ENCODE data around the gene PRKAR1A.

DNA sequence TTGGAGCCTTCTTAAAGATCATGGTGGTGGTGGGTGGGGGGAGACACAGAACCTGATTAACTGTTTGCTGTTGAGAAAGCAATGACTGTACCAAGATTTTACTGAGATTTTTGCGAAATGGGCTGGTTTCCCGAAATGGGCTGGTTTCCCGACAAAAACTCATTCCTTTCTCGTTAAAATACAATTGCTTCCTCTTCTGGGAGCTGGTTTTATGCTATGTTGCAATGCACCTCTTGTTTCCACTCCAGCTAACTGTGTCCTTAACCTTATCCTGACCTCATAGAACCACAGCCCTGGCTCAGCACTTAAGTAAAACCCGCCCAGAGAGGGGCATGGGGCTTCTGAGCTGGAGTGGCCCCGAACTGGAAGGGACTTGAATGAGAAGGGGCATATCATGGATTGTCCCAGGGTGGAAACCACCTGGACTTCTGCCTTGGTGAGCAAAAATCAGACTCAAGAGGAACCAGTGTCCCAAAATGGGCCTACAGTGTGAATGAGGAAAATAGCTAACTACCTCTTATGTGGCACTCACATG lies 68.1 kb downstream of the PRKAR1A start:
- TF ChIP-seq POLR2A (IDR thresholded peaks at IDR 0.05) (no peak), CTCF (IDR thresholded peaks at IDR 0.05) (no peak)
